CD8-positive, alpha-beta memory T cell (primary cell): ENCODE measurements around the gene KLHL29. TPM values are rescaled to one million over a fixed set of nuclear protein-coding genes. Genes with fewer than 3 reads are reported as not detected.

Experiments
- CTCF ChIA-PET: fragments of 350-600 bp; sonication (Branson Sonifier 250); formaldehyde crosslinking; loops from one replicate; lab custom pipeline; 2021; ENCODE audit warnings: antibody characterized with exemption; lab: Charles Lee
- POLR2A ChIA-PET: fragments of 350-600 bp; sonication (Branson Sonifier 250); formaldehyde crosslinking; loops from one replicate; lab custom pipeline; 2021; ENCODE audit warnings: antibody characterized with exemption; lab: Charles Lee
- DNase-seq, 5 donors: peaks; one replicate each; pipeline versions ENCODE4 v3.0.0 to v3.0.0-alpha.2; 2020 to 2022; ENCODE audit warnings: mixed read lengths in 1 of 5
- H3K27ac ChIP-seq: one replicate; pipeline ENCODE4 v1.7.0; 2013; ENCODE audit warnings: low read depth, mild to moderate bottlenecking, low read length, moderate library complexity
- H3K27me3 ChIP-seq: 2 replicates; pipeline ENCODE4 v1.7.0; 2013; ENCODE audit warnings: low read length, mild to moderate bottlenecking; ENCODE audit not compliant: insufficient read depth, poor library complexity, severe bottlenecking
- H3K36me3 ChIP-seq: 2 replicates; pipeline ENCODE4 v1.7.0; 2013; ENCODE audit warnings: mild to moderate bottlenecking, low read length, moderate library complexity; ENCODE audit not compliant: insufficient read depth
- H3K4me1 ChIP-seq: 2 replicates; pipeline ENCODE4 v1.7.0; 2013; ENCODE audit warnings: mild to moderate bottlenecking, low read length, moderate library complexity; ENCODE audit not compliant: insufficient read depth
- H3K4me3 ChIP-seq: 2 replicates; pipeline ENCODE4 v1.7.0; 2013; ENCODE audit warnings: mild to moderate bottlenecking, low read length
- H3K9me3 ChIP-seq: 2 replicates; pipeline ENCODE4 v1.7.0; 2013; ENCODE audit warnings: mild to moderate bottlenecking, low read length
- H3K27ac Mint-ChIP-seq, 8 donors: one replicate each; pipeline ENCODE4 v1.8.0; 2020 to 2021; ENCODE audit warnings: mixed read lengths in 8 of 8, mild to moderate bottlenecking in 6 of 8, inconsistent platforms in 3 of 8, moderate library complexity in 3 of 8
- H3K27me3 Mint-ChIP-seq, 2 donors: one replicate each; pipeline ENCODE4 v1.8.0; 2020 to 2021; ENCODE audit warnings: mixed read lengths in 2 of 2, mild to moderate bottlenecking in 1 of 2, moderate library complexity in 1 of 2
- H3K36me3 Mint-ChIP-seq, 3 donors: one replicate each; pipeline ENCODE4 v1.8.0; 2020 to 2021; ENCODE audit warnings: mixed read lengths in 3 of 3, inconsistent platforms in 1 of 3, mild to moderate bottlenecking in 1 of 3
- H3K4me1 Mint-ChIP-seq, 3 donors: one replicate each; pipeline ENCODE4 v1.8.0; 2020 to 2021; ENCODE audit warnings: mixed read lengths in 3 of 3, inconsistent platforms in 1 of 3, mild to moderate bottlenecking in 1 of 3
- H3K4me3 Mint-ChIP-seq, 7 donors: one replicate each; pipeline ENCODE4 v1.8.0; 2020 to 2021; ENCODE audit warnings: mixed read lengths in 7 of 7, mild to moderate bottlenecking in 6 of 7, moderate library complexity in 4 of 7, inconsistent platforms in 2 of 7
- H3K9me3 Mint-ChIP-seq, 5 donors: one replicate each; pipeline ENCODE4 v1.8.0; 2020 to 2022; ENCODE audit warnings: mixed read lengths in 5 of 5, mild to moderate bottlenecking in 3 of 5, moderate library complexity in 2 of 5, inconsistent platforms in 1 of 5
- polyA plus RNA-seq: library from polyadenylated mRNA; unstranded; fragments of 300-500 nt; fragmentation: Illumina TruSeq; gene quantifications from one replicate; pipeline ENCODE4 v1.2.3, GENCODE V29; 2021
- total RNA-seq, 2 experiments: library from RNA; stranded (reverse); gene quantifications; one replicate each; pipeline ENCODE4 v1.2.3, GENCODE V29; 2021

KLHL29 gene
- total and polyA plus RNA-seq, 3 experiments from 2014 or later, result 0.11 to 0.21 (median 0.13) TPM

DNA sequence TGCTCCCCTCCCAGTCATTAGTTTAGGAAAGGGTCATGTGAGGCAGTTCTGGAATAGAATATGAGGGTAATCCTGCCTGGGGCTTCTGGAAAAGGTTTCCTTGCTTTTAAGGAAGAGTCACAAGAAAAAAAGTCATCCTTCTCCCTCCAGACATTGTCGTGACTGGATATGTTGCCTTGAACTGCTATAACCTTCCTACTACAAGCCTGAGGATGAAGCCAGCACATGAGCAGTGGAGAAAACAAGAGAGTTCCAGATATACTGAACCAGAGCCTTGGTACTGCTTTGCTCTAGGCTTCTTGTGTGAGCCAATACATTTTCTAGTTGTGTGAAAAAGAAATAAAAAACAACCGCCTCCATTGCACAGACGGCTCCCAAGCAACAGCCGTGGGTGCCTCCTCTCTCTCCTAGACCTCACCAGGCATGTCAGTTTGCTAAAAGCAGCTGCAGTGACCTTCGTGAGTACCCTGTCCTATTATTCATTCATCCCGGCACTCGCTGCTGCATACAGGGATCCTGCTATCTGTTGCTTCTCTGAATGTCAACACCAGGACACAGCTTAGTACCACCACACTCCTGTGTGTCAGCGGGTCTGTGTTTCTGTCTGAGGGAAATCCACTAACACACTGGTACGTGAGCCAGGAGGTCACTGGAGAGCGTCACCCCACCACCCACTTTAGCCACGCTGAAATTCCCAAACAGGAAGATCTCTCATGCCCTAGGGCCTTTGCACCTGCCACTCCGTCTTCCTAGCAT lies 186.7 kb downstream of the KLHL29 start:
- Histone ChIP-seq H3K27me3 (no peaks in the 10 kb centered on the region), H3K9me3 (no peaks in the 10 kb centered on the region), H3K4me3 (no peak overlapping the region), H3K4me1 (no peaks in the 10 kb centered on the region), H3K36me3 (no peaks in the 10 kb centered on the region), H3K27ac (no peak overlapping the region)
- Mint-ChIP-seq H3K27ac (no peak overlapping the region), H3K4me1 (no peaks in the 10 kb centered on the region), H3K9me3 (no peaks in the 10 kb centered on the region), H3K27me3 (peaks cover 5 to 6% of the 10 kb centered on the region in 2 donors), H3K36me3 (no peaks in the 10 kb centered on the region), H3K4me3 (no peak overlapping the region)
- ChIA-PET CTCF (no interaction called here), POLR2A (no interaction called here)
- DNase-seq, result no peak

DNA sequence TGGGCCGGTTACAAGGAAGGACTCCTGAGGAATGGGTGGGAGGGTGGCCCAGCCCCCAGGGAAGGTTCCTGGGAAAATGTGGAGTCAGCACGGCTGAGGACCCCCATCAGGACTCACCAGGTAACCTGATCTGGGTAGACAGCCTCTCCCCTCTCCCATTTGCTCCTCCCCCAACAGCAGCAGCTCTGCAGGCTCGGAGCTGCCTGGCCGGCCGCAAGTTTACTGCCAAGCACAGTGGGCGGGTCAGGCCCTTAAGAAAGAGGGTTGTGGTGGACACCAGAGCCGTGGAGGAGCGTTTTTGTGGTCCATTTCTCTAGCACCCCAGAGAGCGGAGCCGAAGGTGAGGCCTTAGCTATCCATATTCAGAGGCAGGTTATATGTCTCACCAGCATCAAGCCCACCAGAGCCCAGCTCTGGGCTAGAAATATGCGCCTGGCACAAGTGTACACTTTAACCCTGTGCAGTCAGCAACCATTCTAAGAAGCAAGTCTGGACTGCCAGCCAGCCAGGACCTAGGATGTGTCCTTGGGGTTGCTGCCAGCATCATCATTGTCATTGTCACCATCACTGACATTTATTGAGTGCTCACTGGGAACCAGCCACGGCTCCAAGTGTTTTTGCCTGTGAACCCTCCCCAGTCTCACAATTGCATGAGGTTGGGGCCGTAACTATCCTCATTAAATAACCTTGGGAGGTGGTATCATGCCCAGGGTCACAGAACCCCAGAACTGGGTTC lies 190.1 kb downstream of the KLHL29 start:
- CTCF ChIA-PET, result no interaction called here
- POLR2A ChIA-PET, result no interaction called here
- no peaks in the 10 kb centered on the region for H3K36me3 ChIP-seq
- H3K4me3 ChIP-seq, result no peak overlapping the region
- H3K4me1 Mint-ChIP-seq, result no peaks in the 10 kb centered on the region
- no peaks in the 10 kb centered on the region for H3K9me3 ChIP-seq
- H3K27me3 ChIP-seq, result no peaks in the 10 kb centered on the region
- H3K4me1 ChIP-seq, result no peaks in the 10 kb centered on the region
- no peak overlapping the region for H3K4me3 Mint-ChIP-seq
- H3K27ac Mint-ChIP-seq, result no peak overlapping the region
- H3K9me3 Mint-ChIP-seq, result no peaks in the 10 kb centered on the region
- DNase-seq, result no peak
- H3K27me3 Mint-ChIP-seq, result peaks cover 4 to 6% of the 10 kb centered on the region in 2 donors
- H3K27ac ChIP-seq, result no peak overlapping the region
- no peaks in the 10 kb centered on the region for H3K36me3 Mint-ChIP-seq

DNA sequence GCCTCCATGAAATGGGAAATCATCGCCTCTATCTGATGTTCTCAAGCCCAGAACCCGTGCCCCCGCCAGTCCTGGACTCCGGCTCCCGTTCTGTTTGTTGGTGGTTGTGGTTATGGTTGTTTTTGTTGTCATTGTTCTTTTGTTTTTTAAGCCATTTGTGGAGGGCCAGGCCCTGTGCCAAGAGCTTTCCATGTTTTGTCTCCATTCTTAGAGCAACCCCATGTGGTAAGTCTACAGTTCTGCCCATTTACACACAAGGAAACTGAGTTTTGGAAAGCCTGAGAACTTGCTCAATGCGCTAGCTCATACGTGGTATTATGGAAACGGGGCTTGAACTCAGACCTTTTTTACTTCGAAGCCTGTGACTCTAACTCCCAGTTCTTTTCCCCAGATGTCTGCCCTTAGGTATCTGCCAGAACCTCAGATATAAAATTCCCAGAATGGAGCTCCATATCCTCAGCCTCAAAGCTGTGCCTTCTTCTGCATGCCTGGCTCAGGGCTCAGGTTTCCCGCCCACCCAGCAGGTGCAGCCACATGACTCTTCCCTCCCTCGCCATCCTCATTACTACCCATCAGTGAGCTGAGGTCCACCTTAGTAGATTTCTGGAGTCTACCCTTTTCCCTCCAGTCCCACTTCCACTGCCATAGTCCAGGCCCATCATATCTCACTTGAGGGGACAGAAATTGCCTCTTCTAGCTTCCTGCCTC lies 194.1 kb downstream of the KLHL29 start:
- H3K4me3 Mint-ChIP-seq, result no peak overlapping the region
- no peaks in the 10 kb centered on the region for H3K9me3 Mint-ChIP-seq
- CTCF ChIA-PET, result no interaction called here
- no peak overlapping the region for H3K27ac ChIP-seq
- no peaks in the 10 kb centered on the region for H3K36me3 ChIP-seq
- H3K36me3 Mint-ChIP-seq, result no peaks in the 10 kb centered on the region
- no peaks in the 10 kb centered on the region for H3K27me3 ChIP-seq
- no peaks in the 10 kb centered on the region for H3K4me1 ChIP-seq
- POLR2A ChIA-PET, result no interaction called here
- peaks cover 2% of the 10 kb centered on the region in 2 donors for H3K27me3 Mint-ChIP-seq
- no peak overlapping the region for H3K4me3 ChIP-seq
- no peak overlapping the region for H3K27ac Mint-ChIP-seq
- DNase-seq, result no peak
- no peaks in the 10 kb centered on the region for H3K9me3 ChIP-seq
- no peaks in the 10 kb centered on the region for H3K4me1 Mint-ChIP-seq

DNA sequence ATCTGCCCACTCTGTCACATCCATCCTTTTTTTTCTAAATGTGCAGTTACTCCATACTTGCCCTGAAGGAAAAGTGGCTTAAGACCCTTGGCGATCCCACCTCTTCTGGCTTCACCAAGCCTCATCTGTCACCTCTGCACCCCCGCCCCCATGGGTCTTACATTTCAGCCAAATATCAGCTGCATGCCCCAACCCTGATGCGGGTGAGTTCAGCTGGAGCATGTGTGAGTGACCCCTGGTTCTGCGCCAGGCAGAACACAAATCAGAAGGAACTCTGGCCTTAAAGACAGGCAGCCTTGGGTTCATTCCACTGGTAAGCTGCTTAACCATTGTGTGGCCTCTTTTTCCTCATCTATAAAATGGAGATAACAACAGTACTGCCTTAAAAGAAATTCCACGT lies 194.7 kb downstream of the KLHL29 start:
- Mint-ChIP-seq H3K27ac (no peak overlapping the region), H3K36me3 (no peaks in the 10 kb centered on the region), H3K4me1 (no peaks in the 10 kb centered on the region), H3K27me3 (peaks cover 0 to 2% of the 10 kb centered on the region in 2 donors), H3K4me3 (no peak overlapping the region), H3K9me3 (no peaks in the 10 kb centered on the region)
- Histone ChIP-seq H3K4me1 (no peaks in the 10 kb centered on the region), H3K27ac (no peak overlapping the region), H3K4me3 (no peak overlapping the region), H3K27me3 (no peaks in the 10 kb centered on the region), H3K36me3 (no peaks in the 10 kb centered on the region), H3K9me3 (no peaks in the 10 kb centered on the region)
- CTCF ChIA-PET, result no interaction called here
- DNase-seq, result no peak
- POLR2A ChIA-PET, result no interaction called here

DNA sequence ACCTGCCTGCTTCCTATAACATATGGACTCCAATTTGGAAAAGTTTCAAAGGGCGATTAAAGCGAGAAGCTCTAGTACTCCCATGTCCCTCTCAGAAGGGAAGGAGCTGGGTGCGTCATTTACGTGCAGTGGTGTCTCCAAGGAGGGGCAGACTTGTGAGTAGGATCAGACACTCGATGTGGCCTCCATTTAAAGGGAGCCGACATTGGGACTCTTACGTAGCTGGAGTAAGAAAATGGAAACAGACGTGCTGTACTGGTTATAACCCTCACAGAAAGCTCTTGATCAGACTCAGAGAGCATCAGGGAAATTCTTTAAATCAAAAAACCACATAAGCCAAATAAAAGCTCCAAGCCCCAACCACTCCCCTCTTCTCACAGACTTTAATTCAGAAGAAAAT lies 198.5 kb downstream of the KLHL29 start:
- CTCF ChIA-PET, result no interaction called here
- DNase-seq, result no peak
- Mint-ChIP-seq H3K4me3 (no peak overlapping the region), H3K27ac (no peak overlapping the region), H3K9me3 (no peaks in the 10 kb centered on the region), H3K4me1 (no peaks in the 10 kb centered on the region), H3K36me3 (no peaks in the 10 kb centered on the region), H3K27me3 (peaks cover 0 to 4% of the 10 kb centered on the region in 2 donors)
- H3K4me1 ChIP-seq, result no peaks in the 10 kb centered on the region
- H3K4me3 ChIP-seq, result no peak overlapping the region
- no peaks in the 10 kb centered on the region for H3K27me3 ChIP-seq
- no peaks in the 10 kb centered on the region for H3K36me3 ChIP-seq
- H3K9me3 ChIP-seq, result no peaks in the 10 kb centered on the region
- POLR2A ChIA-PET, result no interaction called here
- no peak overlapping the region for H3K27ac ChIP-seq

DNA sequence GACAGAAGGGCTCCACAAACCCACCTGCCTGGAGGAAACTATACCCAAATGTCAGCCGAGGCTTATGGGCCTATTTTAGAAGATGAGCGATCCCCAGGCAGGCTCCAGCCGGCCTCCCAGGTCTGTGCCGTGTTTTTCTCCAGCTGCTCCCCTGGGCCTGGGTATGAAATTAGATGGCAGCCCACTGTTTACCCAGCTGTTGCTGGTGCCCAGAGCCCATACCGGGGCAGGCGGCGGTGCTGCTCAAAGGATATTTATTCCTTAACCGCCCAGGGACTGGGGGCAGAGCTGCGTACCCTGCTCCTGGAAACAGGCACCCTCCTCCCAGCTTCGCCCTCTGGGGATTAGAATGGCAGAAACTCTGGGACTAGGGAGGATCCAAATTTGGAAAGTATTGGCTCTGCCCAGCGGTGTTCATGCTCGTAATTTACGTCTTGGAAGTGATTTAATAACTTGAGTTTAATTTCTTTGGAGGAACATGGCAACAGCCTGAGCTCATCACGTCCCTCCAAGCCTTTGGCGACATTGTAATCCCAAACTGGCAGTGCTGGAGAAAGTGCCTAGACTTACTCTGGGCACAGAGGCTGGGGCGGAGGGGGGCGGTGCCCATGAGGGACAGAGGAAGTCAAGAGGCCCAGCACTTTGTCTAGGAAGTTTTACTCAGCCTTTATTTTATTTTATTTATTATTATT lies 199.2 kb downstream of the KLHL29 start:
- H3K4me3 ChIP-seq, result no peak overlapping the region
- H3K4me3 Mint-ChIP-seq, result no peak overlapping the region
- DNase-seq, result peak in 1 of 5 donors; percentile 24
- no peaks in the 10 kb centered on the region for H3K4me1 ChIP-seq
- no peaks in the 10 kb centered on the region for H3K4me1 Mint-ChIP-seq
- no peak overlapping the region for H3K27ac ChIP-seq
- H3K36me3 ChIP-seq, result no peaks in the 10 kb centered on the region
- no peaks in the 10 kb centered on the region for H3K9me3 Mint-ChIP-seq
- H3K27me3 Mint-ChIP-seq, result peaks cover 0 to 4% of the 10 kb centered on the region in 2 donors
- no peaks in the 10 kb centered on the region for H3K9me3 ChIP-seq
- CTCF ChIA-PET, result no interaction called here
- H3K27me3 ChIP-seq, result no peaks in the 10 kb centered on the region
- no peaks in the 10 kb centered on the region for H3K36me3 Mint-ChIP-seq
- no peak overlapping the region for H3K27ac Mint-ChIP-seq
- POLR2A ChIA-PET, result no interaction called here

DNA sequence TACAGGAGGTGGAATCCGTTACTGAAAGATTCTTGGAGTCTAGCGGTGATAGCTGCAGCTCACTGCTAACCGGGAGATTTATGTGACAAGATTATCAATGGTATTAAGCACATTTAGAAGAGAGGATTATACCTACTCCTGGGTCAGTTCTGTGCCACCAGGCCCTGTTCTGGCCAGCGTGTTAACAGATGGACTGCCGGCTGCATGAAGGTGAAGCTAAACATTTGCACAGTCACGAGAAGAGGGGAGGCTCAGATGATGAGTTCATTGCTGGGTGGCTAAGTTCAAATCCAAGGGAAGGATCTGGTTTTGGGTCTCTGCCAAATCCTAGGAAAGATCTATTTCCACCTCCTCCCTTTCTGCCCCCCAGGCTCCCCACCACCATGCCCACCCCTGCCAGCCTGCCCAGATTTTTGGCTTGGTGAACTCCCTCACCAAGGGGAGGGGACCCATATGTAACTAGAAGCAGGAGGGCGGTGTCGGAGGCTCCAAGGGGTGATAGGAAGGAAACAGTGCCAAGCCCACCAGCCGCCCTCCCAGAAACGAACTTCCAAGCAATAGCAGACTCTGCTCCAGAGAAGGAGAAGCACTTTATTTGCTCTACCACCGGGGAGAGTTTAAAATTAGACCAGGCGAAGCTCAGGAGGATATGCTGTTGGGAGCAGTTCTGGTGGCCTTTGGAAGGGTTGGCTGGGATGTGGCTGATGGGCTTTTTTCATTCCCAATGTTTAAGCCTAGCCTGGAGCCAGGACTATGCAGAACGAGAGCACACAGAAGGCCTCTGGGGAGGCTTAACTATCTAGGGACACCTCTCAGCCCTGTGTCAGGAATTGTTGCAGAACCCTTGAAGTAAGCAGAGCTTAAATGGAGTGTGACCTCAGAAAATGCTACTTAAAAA lies 200.5 kb downstream of the KLHL29 start:
- Mint-ChIP-seq H3K27me3 (peaks cover 0 to 4% of the 10 kb centered on the region in 2 donors), H3K4me3 (no peak overlapping the region), H3K27ac (no peak overlapping the region), H3K4me1 (no peaks in the 10 kb centered on the region), H3K36me3 (no peaks in the 10 kb centered on the region), H3K9me3 (no peaks in the 10 kb centered on the region)
- H3K36me3 ChIP-seq, result no peaks in the 10 kb centered on the region
- no peaks in the 10 kb centered on the region for H3K4me1 ChIP-seq
- POLR2A ChIA-PET, result no interaction called here
- H3K27ac ChIP-seq, result no peak overlapping the region
- no peaks in the 10 kb centered on the region for H3K9me3 ChIP-seq
- DNase-seq, result no peak
- no peaks in the 10 kb centered on the region for H3K27me3 ChIP-seq
- CTCF ChIA-PET, result no interaction called here
- H3K4me3 ChIP-seq, result no peak overlapping the region
